NCI-H1105 treated with DMSO at 0.1 percent for 48 hours (cell line): Measurements from ENCODE around the gene ROR1.

Experiments
- DNase-seq: peaks from one replicate; lab custom pipeline; 2025; lab: John Stamatoyannopoulos, UW

Gene ROR1

GRCh38 chr1:63935553-63935952 lies 161.7 kb downstream of the ROR1 start:
- DNase-seq, result no peak

GRCh38 chr1:63936276-63936675 lies 162.5 kb downstream of the ROR1 start:
- DNase-seq, result no peak

GRCh38 chr1:63936801-63937200 lies 163.0 kb downstream of the ROR1 start:
- DNase-seq, result no peak

- DNase-seq, result no peak
Measured at GRCh38 chr1:63937461-63938022, 163.7 kb downstream of the ROR1 start.

- no peak for DNase-seq
Measured at GRCh38 chr1:63940440-63940839, 166.6 kb downstream of the ROR1 start.

- DNase-seq, result no peak
Measured at GRCh38 chr1:63943393-63943792, 169.6 kb downstream of the ROR1 start.

GRCh38 chr1:63945943-63946342 lies 172.1 kb downstream of the ROR1 start:
- DNase-seq, result no peak

GRCh38 chr1:63946866-63947491 lies 173.2 kb downstream of the ROR1 start:
- no peak for DNase-seq

GRCh38 chr1:63947904-63948303 lies 174.1 kb downstream of the ROR1 start:
- no peak for DNase-seq

GRCh38 chr1:63950023-63950422 lies 176.2 kb downstream of the ROR1 start:
- no peak for DNase-seq

- DNase-seq, result no peak
Measured at GRCh38 chr1:63951059-63951946, 177.5 kb downstream of the ROR1 start.

GRCh38 chr1:63954187-63954586 lies 180.4 kb downstream of the ROR1 start:
- no peak for DNase-seq

- no peak for DNase-seq
Measured at GRCh38 chr1:63955370-63956145, 181.7 kb downstream of the ROR1 start.

- no peak for DNase-seq
Measured at GRCh38 chr1:63958556-63958955, 184.7 kb downstream of the ROR1 start.

- no peak for DNase-seq
Measured at GRCh38 chr1:63960326-63960725, 186.5 kb downstream of the ROR1 start.

GRCh38 chr1:63966016-63966415 lies 192.2 kb downstream of the ROR1 start:
- no peak for DNase-seq

- no peak for DNase-seq
Measured at GRCh38 chr1:63967901-63968300, 194.1 kb downstream of the ROR1 start.

GRCh38 chr1:63968663-63969440 lies 195.0 kb downstream of the ROR1 start:
- no peak for DNase-seq

- DNase-seq, result no peak
Measured at GRCh38 chr1:63969441-63969901, 195.7 kb downstream of the ROR1 start.

GRCh38 chr1:63971557-63971956 lies 197.7 kb downstream of the ROR1 start:
- DNase-seq, result no peak

GRCh38 chr1:63973005-63973419 lies 199.2 kb downstream of the ROR1 start:
- no peak for DNase-seq
